Skeletal muscle tissue (tissue), 4 donors: ENCODE measurements around the gene KCNJ9. TPM values are rescaled to one million over a fixed set of nuclear protein-coding genes. Genes with fewer than 3 reads are reported as not detected.

ENCODE experiments used
- H3K27ac ChIP-seq: one replicate; pipeline ENCODE4 v1.7.0; 2013; ENCODE audit warnings: mild to moderate bottlenecking, low read depth, low read length, inconsistent platforms
- H3K27me3 ChIP-seq, 3 donors: one replicate each; pipeline ENCODE4 v1.7.0; 2013; ENCODE audit warnings: low read length in 3 of 3; ENCODE audit not compliant: control insufficient read depth in 3 of 3, insufficient read depth in 3 of 3
- H3K36me3 ChIP-seq, 3 donors: one replicate each; pipeline ENCODE4 v1.7.0; 2013; ENCODE audit warnings: low read length in 3 of 3; ENCODE audit not compliant: control insufficient read depth in 3 of 3, insufficient read depth in 3 of 3
- H3K4me1 ChIP-seq, 3 donors: one replicate each; pipeline ENCODE4 v1.7.0; 2013; ENCODE audit warnings: low read length in 3 of 3, mild to moderate bottlenecking in 3 of 3; ENCODE audit not compliant: control insufficient read depth in 3 of 3, insufficient read depth in 3 of 3
- H3K4me3 ChIP-seq, 3 donors: one replicate each; pipeline ENCODE4 v1.7.0; 2013; ENCODE audit warnings: low read length in 3 of 3
- H3K9ac ChIP-seq, 3 donors: one replicate each; pipeline ENCODE4 v1.7.0; 2013; ENCODE audit warnings: low read length in 3 of 3, mild to moderate bottlenecking in 3 of 3, moderate library complexity in 2 of 3, low read depth in 1 of 3
- H3K9me3 ChIP-seq, 3 donors: one replicate each; pipeline ENCODE4 v1.7.0; 2013; ENCODE audit warnings: low read length in 3 of 3; ENCODE audit not compliant: control insufficient read depth in 3 of 3
- total RNA-seq: library from RNA; depleted of rRNA; stranded (reverse); fragments of >200 nt; gene quantifications from one replicate; pipeline ENCODE4 v1.2.3, GENCODE V29; 2014
- donor health status: Osteomylitis.

KCNJ9 gene
- total RNA-seq: not detected

DNA sequence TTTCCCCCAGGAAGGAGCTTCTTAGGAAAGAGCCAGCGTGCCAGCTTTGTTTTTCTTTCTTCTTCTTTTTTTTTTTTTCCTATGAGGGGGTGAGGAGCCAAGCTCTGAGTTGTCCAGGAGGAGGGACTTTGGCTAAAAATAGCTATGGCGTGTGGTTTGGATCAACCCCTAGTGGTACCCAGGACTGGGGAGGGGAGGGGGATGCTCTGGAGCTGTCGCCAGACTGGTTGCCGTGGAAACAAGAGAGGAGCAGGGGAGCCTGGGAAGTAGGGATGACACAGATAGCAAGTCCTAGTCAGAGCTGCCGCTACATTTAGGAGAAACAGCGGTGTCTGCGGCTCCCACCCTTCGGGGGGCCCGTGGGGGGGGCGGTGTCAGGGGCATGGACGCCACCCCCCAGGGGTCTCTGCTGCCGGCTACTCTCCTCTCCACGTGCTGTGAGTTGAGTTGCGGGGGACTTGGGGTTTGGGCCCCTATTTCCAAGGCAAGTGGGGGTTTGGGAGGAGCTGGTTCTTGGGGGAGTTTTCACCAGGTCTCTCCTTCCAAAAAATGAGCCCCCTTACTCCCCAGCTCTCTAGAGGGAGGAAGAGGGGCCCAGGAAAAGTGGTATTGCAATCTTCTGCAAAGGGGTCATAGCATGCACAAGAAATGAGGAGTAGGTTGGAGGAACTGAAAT is at the start of gene KCNJ9:
Gene KCNJ9, plus strand, starts transcription at position 278 of the 676 bp plus-strand sequence. CDS start 2,493 bp downstream, outside the sequence.
- H3K4me3 ChIP-seq: no peak within 1 kb of the TSS
- no peak within 1 kb of the TSS for H3K27ac ChIP-seq
- no peak within 1 kb of the TSS for H3K9ac ChIP-seq
- H3K36me3 ChIP-seq: no peaks in the 10 kb centered on the region
- no peaks in the 10 kb centered on the region for H3K9me3 ChIP-seq
- H3K27me3 ChIP-seq: peaks cover 14 to 23% (median 22%) of the 10 kb centered on the region in 3 donors
- peaks cover 13 to 20% (median 18%) of the 10 kb centered on the region in 3 donors for H3K4me1 ChIP-seq

DNA sequence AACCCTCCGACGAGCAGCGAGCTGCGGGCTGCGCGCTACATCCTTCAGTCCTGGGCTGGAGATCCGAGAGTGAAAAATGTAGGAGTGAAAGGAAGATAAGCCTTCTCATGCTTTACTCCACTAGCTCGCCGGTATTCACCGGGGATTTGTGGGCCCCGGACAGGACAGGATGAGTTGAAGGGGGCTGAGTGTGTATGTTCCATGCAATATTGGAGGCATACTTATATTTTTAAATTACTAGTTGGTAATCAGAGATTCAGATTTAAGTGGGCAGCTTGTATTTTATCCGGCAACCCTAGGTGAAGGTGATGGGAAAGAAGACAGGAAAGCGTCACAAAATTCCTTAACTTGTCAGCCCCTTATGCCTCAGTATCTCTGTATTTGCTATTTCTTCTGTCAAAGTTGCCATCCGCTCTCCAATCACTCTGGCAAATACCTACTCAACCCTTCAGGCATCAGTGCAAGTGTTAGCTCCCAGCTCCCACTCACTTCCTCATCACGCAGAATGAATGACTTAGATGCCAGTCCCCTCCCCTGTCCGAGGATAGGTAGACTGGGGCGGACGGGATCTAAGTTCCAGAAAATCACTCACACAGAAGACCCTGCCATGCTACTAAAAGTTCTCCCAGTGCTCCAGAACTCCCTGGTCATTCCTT is 49.0 kb upstream of the KCNJ9 start:
- Histone ChIP-seq H3K27ac (peak overlapping the region; percentile 57), H3K4me1 (peaks cover 15 to 26% (median 23%) of the 10 kb centered on the region in 3 donors), H3K36me3 (no peaks in the 10 kb centered on the region), H3K27me3 (no peaks in the 10 kb centered on the region), H3K9me3 (no peaks in the 10 kb centered on the region), H3K4me3 (peak overlapping the region; percentile 86 to 97 (median 95)), H3K9ac (peak overlapping the region; percentile 69 to 86 (median 84))

DNA sequence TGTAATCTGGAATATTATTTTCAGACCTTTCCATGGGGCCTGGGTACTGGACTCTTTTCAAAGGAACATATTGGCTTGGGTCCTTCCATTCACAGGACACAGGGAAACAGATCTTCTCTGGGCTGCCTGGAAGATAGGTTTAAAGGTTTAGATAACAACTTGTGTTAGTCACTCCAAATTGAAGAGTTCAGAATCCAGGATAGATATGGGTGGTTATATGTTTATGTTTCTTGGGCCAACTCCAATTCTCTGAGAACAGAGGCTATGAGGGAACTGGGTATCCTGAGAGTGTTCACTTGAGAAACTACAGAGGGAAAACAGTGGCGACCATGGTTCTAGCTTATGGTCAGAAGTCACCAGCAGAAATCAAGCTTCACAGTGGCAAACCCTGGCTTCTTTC is 40.9 kb upstream of the KCNJ9 start:
- no peaks in the 10 kb centered on the region for H3K9me3 ChIP-seq
- no peaks in the 10 kb centered on the region for H3K4me1 ChIP-seq
- no peak overlapping the region for H3K9ac ChIP-seq
- H3K36me3 ChIP-seq: no peaks in the 10 kb centered on the region
- H3K27me3 ChIP-seq: peaks cover 0 to 5% (median 0%) of the 10 kb centered on the region in 3 donors
- H3K27ac ChIP-seq: no peak overlapping the region
- H3K4me3 ChIP-seq: no peak overlapping the region

DNA sequence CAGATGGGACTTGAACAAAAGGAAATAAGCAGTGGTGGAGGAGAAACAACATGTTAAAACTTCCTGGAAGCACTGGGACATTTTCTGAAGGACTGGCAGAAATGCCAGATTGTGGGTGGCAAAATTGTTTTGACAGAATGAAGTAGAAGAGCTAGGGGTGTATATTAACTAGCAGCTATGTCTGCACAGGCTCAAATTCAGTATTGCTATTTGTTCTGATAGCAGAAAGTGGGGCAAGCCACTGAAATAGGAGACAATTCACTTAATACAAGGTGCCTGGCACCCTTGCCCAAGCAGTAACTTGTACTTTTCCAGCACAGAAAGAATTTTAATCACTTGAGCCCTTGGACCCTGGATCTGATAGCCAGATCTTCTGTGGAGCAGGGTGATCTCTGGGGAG is 37.8 kb upstream of the KCNJ9 start:
- H3K27me3 ChIP-seq: peaks cover 0 to 9% (median 4%) of the 10 kb centered on the region in 3 donors
- no peak overlapping the region for H3K27ac ChIP-seq
- no peaks in the 10 kb centered on the region for H3K9me3 ChIP-seq
- no peaks in the 10 kb centered on the region for H3K36me3 ChIP-seq
- H3K9ac ChIP-seq: no peak overlapping the region
- H3K4me3 ChIP-seq: no peak overlapping the region
- H3K4me1 ChIP-seq: no peaks in the 10 kb centered on the region

DNA sequence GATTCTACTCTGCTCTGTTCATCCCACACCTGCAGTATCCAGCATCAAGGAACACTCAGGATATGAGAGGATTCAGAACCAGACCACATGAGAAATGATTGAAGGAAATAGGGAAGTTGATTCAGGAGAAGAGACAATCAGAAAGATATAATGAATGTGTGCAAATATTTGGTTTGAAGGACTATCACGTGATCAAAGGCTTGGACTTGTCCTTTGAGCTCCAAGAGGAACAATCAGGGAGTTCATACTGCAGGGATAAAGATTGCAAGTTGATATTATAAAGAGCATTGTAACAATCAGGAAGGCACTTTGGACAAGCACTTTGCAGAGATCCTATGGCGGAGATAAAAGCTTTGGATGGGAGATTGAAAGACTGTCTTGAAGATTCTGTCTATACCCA is 35.7 kb upstream of the KCNJ9 start:
- no peaks in the 10 kb centered on the region for H3K4me1 ChIP-seq
- H3K36me3 ChIP-seq: no peaks in the 10 kb centered on the region
- no peak overlapping the region for H3K4me3 ChIP-seq
- H3K27me3 ChIP-seq: peaks cover 2 to 9% (median 7%) of the 10 kb centered on the region in 3 donors
- no peak overlapping the region for H3K9ac ChIP-seq
- H3K9me3 ChIP-seq: no peaks in the 10 kb centered on the region
- no peak overlapping the region for H3K27ac ChIP-seq

DNA sequence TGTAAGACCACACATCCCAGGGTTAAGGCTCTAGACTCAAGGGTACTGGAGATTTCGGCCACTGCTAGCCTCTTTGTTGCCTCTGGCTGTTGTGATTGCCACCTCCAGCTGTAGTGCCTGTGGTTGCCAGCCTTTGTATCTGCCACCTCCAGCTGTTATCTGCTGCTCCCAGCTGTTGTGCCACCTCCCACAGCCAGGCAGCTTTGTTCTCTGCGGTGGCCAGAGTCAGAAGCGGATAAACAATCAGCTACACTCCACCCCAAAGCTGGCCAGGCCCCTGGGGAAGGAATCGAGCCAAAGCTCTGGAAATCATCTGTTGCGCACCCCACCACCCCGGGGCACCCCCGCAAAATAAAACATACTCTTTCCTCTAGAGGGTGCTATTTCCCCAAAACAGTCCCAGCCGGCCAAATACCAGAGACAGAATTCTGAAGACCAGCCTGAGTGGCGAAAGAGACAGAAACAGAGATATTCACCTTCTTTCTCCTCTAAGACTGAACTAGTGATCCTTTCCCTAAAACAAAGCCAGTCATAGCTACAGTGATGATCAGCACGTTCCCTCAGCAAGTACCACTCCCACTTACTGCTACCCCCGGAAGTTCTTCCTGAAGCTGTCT is 34.7 kb upstream of the KCNJ9 start:
- no peak overlapping the region for H3K9ac ChIP-seq

DNA sequence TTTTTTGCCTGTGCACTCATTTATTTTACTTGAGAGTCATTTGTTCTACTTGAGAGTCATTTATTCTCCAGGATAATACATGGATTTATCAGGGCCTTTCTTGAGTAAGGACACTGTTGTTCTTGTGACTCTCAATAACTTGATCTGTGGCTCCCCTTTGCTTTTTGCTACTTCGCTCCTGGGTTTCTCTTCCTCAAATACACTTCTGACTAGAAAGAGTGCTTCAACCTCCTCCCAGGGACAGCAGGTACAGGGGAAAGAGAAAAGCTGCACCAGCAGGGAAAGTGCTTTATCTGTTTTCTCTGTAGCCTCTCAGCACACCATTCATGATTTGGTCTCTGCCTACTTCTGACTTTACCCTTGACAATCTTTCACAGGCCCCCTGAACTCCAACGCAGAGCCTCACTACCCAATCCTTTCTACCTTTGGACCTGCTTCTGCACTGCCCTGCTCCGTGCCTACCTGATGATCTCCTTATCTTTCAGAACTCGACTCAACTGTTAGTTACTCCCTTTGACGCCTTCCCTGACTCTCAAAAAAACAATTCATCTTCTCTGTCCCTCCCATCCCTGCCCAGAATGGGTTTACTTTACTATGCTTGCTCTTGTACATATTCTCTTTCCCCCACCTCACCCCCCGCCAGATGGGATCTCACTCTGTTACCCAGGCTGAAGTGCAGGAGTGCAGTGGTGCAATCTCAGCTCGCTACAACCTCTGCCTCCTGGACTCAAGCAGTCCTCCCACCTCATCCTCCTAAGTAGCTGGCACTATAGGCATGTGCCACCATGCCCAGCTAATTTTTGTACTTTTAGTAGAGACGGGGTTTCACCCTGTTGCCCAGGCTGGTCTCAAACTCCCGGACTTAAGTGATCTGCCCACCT is 34.0 kb upstream of the KCNJ9 start:
- H3K4me1 ChIP-seq: no peaks in the 10 kb centered on the region
- H3K36me3 ChIP-seq: no peaks in the 10 kb centered on the region
- H3K27ac ChIP-seq: no peak overlapping the region
- no peaks in the 10 kb centered on the region for H3K9me3 ChIP-seq
- H3K4me3 ChIP-seq: peak overlapping the region in 1 of 3 donors; percentile 5
- H3K27me3 ChIP-seq: peaks cover 2 to 7% (median 5%) of the 10 kb centered on the region in 3 donors
- no peak overlapping the region for H3K9ac ChIP-seq

More for the DNA sequence above, 34.7 kb upstream of the KCNJ9 start:
- Histone ChIP-seq H3K27me3 (peaks cover 2 to 9% (median 7%) of the 10 kb centered on the region in 3 donors), H3K36me3 (no peaks in the 10 kb centered on the region), H3K27ac (no peak overlapping the region), H3K4me1 (no peaks in the 10 kb centered on the region), H3K9me3 (no peaks in the 10 kb centered on the region), H3K4me3 (peak overlapping the region in 1 of 3 donors; percentile 5)

DNA sequence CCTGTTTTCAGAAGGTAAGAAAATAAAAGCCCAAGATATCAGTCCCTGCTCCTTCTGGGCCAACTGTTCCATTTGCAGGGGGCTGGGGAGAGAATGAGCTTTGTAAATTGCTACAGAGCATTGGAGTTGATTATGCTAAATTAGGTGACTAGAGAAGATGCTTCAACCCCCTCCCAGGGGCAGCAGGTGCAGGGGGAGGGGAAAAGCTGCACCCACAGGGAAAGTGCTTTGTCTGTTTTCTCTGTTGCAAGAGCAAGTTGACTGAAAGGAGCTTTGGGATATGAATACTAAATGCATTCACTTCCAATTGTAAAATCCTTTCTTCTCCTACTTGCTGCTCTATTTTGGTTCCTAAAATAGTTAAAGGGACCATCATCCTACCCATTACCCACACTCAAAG is 33.0 kb upstream of the KCNJ9 start:
- Histone ChIP-seq H3K9ac (no peak overlapping the region), H3K27me3 (peaks cover 2 to 7% (median 4%) of the 10 kb centered on the region in 3 donors), H3K4me3 (no peak overlapping the region), H3K9me3 (no peaks in the 10 kb centered on the region), H3K27ac (no peak overlapping the region), H3K36me3 (no peaks in the 10 kb centered on the region), H3K4me1 (no peaks in the 10 kb centered on the region)

DNA sequence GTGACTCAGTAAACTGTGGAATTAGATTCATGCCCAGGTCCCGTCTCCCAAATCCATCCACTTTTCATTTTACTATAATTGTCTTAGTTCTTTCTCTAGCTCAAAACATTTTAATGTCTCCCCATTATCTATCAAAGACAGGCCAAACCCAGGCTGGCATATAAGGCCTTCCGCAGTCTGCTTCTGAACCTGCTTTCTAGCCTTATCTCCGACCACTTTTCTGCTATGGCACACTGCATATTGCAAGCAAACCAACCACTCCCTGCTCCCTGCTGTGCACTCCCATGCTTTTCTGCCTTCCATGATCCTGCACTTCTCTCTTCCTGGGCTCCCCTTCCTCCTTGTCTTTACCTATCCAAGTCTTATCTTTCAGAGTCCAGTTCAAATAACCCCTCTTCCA is 32.2 kb upstream of the KCNJ9 start:
- no peak overlapping the region for H3K4me3 ChIP-seq
- no peaks in the 10 kb centered on the region for H3K9me3 ChIP-seq
- H3K4me1 ChIP-seq: no peaks in the 10 kb centered on the region
- H3K36me3 ChIP-seq: no peaks in the 10 kb centered on the region
- no peak overlapping the region for H3K9ac ChIP-seq
- H3K27ac ChIP-seq: no peak overlapping the region
- H3K27me3 ChIP-seq: peaks cover 2 to 12% (median 11%) of the 10 kb centered on the region in 3 donors
